Peyer's patch (tissue), 4 donors: ENCODE measurements around the gene ZMIZ1. TPM values are rescaled to one million over a fixed set of nuclear protein-coding genes. Genes with fewer than 3 reads are reported as not detected.
A peak's percentile ranks its signal among the peaks of the same experiment; 100 is the strongest.

Experiments used
- DNase-seq, 3 donors: peaks; one replicate each; pipeline ENCODE4 v3.0.0-alpha.2; 2017 to 2019
- H3K27ac ChIP-seq, 4 donors: fragments of 200-600 bp; sonication (generic); one replicate each; pipeline ENCODE4 v1.5.1; 2016 to 2019
- H3K27me3 ChIP-seq, 2 donors: fragments of 200-600 bp; sonication (generic); one replicate each; pipeline ENCODE4 v1.5.1; 2019
- H3K36me3 ChIP-seq, 3 donors: fragments of 200-600 bp; sonication (generic); one replicate each; pipeline ENCODE4 v1.5.1; 2016 to 2019
- H3K4me1 ChIP-seq, 4 donors: fragments of 200-600 bp; sonication (generic); one replicate each; pipeline ENCODE4 v1.5.1; 2016 to 2019
- H3K4me3 ChIP-seq, 4 donors: fragments of 200-600 bp; sonication (generic); 1 replicate in 3 of 4; 2 replicates in 1 of 4; pipeline ENCODE4 v1.5.1; 2016 to 2019; ENCODE audit warnings: mild to moderate bottlenecking in 1 of 4
- H3K9me3 ChIP-seq, 4 donors: fragments of 200-600 bp; sonication (generic); one replicate each; pipeline ENCODE4 v1.5.1; 2016 to 2019; ENCODE audit warnings: mild to moderate bottlenecking in 1 of 4
- POLR2A ChIP-seq, 2 donors: fragments of 450-650 bp; IDR thresholded peaks; one replicate each; pipeline ENCODE4 v1.5.1; 2017; ENCODE audit warnings: antibody characterized with exemption in 2 of 2, mild to moderate bottlenecking in 2 of 2, moderate library complexity in 2 of 2
- total RNA-seq, 4 donors: library from RNA; depleted of rRNA; stranded (reverse); fragments of >200 nt; gene quantifications; one replicate each; pipeline ENCODE4 v1.1.0, GENCODE V29; 2016
- TF ChIP-seq, protein P1 (sequence below), 6 experiments: fragments of 450-650 bp in 4 of 6; fragments of 200-600 bp in 2 of 6; sonication (generic) in 1 of 6; IDR thresholded peaks; one replicate each; pipeline ENCODE4 v1.5.1; 2017 to 2019; ENCODE audit warnings: antibody characterized with exemption in 6 of 6, mild to moderate bottlenecking in 3 of 6, moderate library complexity in 1 of 6

ZMIZ1 gene
- total RNA-seq, 4 donors from 2014 or later = 40.4 to 86.7 (median 73.2) TPM

DNA sequence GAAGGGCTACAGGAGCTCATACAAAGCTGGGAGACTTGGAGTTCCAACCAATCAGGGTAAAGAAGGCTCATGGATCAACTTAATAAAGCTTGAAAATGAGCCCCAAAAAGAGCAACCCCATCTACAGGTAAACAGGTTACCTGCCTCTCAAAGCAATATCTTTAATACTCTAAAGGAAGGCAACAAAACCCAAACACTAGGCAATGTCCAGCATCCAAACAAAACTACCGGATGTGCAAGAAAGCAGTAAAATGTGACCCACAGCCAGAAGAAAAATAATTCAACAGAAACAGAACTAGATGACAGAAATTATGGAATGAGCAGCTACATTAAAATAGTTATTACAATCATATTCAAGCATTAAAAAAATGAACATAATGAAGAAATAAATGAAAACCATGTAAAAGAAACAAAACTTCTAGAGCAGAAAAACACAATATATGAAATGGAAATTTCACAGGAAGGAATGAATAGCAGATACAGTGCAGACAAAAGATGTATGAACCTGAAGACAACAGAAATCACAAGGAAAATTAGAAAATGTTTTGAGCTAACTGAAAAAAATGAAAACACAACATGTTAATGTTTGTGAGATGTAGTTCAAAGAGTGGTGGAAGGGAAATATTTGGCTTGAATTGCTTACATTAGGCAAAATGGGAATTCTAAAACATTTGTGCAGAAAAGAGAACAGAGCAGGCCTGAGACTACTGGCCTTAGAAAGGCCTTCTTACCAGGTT, 30.5 kb upstream of the ZMIZ1 start:
- DNase-seq = no peak
- Histone ChIP-seq H3K27me3 (no peaks in the 10 kb centered on the region), H3K27ac (no peak overlapping the region), H3K4me1 (no peaks in the 10 kb centered on the region), H3K4me3 (no peak overlapping the region), H3K36me3 (no peaks in the 10 kb centered on the region), H3K9me3 (no peaks in the 10 kb centered on the region)
- TF ChIP-seq, protein P1, sequence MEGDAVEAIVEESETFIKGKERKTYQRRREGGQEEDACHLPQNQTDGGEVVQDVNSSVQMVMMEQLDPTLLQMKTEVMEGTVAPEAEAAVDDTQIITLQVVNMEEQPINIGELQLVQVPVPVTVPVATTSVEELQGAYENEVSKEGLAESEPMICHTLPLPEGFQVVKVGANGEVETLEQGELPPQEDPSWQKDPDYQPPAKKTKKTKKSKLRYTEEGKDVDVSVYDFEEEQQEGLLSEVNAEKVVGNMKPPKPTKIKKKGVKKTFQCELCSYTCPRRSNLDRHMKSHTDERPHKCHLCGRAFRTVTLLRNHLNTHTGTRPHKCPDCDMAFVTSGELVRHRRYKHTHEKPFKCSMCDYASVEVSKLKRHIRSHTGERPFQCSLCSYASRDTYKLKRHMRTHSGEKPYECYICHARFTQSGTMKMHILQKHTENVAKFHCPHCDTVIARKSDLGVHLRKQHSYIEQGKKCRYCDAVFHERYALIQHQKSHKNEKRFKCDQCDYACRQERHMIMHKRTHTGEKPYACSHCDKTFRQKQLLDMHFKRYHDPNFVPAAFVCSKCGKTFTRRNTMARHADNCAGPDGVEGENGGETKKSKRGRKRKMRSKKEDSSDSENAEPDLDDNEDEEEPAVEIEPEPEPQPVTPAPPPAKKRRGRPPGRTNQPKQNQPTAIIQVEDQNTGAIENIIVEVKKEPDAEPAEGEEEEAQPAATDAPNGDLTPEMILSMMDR (IDR thresholded peaks at IDR 0.05) = no peak
- no peak for TF ChIP-seq POLR2A (IDR thresholded peaks at IDR 0.05)

- Histone ChIP-seq H3K4me3 (no peak overlapping the region), H3K27me3 (no peaks in the 10 kb centered on the region), H3K36me3 (no peaks in the 10 kb centered on the region), H3K4me1 (no peaks in the 10 kb centered on the region), H3K9me3 (no peaks in the 10 kb centered on the region), H3K27ac (no peak overlapping the region)
- DNase-seq = peak in 2 of 3 donors; percentile 7 to 41
- no peak for TF ChIP-seq POLR2A (IDR thresholded peaks at IDR 0.05)
- TF ChIP-seq, protein P1 (IDR thresholded peaks at IDR 0.05) = no peak
Observed at GRCh38 chr10:79038841-79039201, 29.9 kb upstream of the ZMIZ1 start.

GRCh38 chr10:79042639-79043411, 25.9 kb upstream of the ZMIZ1 start:
- Histone ChIP-seq H3K27ac (no peak overlapping the region), H3K4me1 (peaks cover under 1 to 3% (median 2%) of the 10 kb centered on the region in 4 donors), H3K27me3 (no peaks in the 10 kb centered on the region), H3K9me3 (no peaks in the 10 kb centered on the region), H3K36me3 (no peaks in the 10 kb centered on the region), H3K4me3 (no peak overlapping the region)
- TF ChIP-seq, protein P1 (IDR thresholded peaks at IDR 0.05) = no peak
- TF ChIP-seq POLR2A (IDR thresholded peaks at IDR 0.05) = no peak
- DNase-seq = no peak

DNA sequence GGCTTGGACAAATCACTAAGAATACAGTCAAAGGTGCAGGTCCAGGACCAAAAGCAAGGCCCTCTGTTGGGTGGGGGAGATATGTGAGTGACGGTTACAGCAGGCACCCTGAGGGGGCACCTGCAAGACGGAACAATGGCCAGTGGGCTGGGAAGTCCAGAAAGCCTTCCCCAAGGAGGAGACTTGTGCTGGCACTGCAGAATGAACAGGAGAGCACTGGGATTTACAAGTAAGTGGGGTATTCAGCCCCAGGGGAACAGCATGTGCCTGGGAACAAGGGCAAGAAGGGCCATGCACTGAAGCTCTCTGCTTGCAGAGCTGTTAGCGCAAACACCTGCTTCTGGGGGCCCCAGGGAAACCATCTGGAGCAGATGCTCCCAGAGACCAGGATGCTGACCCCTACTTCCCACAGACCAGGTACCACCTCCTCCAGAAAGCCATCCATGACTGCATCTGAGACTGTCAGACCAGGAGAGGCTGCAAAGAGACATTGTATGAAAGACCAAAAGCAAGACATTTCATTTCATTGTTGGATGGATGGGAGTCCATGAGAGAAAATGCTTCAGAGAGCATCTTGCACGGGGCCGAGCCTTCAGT, 24.6 kb upstream of the ZMIZ1 start:
- Histone ChIP-seq H3K36me3 (no peaks in the 10 kb centered on the region), H3K27me3 (no peaks in the 10 kb centered on the region), H3K4me3 (no peak overlapping the region), H3K9me3 (no peaks in the 10 kb centered on the region), H3K4me1 (peaks cover 9 to 15% (median 13%) of the 10 kb centered on the region in 4 donors), H3K27ac (no peak overlapping the region)
- TF ChIP-seq, protein P1 (IDR thresholded peaks at IDR 0.05) = no peak
- no peak for TF ChIP-seq POLR2A (IDR thresholded peaks at IDR 0.05)
- peak in 2 of 3 donors; percentile 4 to 19 for DNase-seq

DNA sequence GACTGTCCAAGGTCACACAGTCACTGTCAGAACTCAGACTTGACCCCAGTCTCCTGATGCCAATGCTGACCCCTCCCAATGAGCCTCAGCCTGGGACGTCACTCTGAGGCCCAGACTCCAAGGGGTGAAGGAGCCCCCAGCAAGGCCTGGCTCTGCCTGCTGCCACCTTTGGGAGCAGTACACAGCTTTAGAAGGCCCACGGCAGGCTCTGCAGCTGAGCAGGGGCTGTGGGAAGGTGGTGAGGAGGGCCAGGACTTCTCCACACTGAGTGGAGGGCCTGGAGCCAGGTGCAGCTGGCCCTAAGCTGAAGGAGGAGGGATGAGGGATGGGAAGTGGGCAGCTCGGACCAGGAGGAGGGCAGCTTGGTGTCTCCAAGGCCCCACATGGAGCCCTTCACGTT, 23.9 kb upstream of the ZMIZ1 start:
- H3K36me3 ChIP-seq = no peaks in the 10 kb centered on the region
- H3K4me1 ChIP-seq = peaks cover 9 to 18% (median 14%) of the 10 kb centered on the region in 4 donors
- H3K4me3 ChIP-seq = no peak overlapping the region
- TF ChIP-seq POLR2A (IDR thresholded peaks at IDR 0.05) = no peak
- TF ChIP-seq, protein P1 (IDR thresholded peaks at IDR 0.05) = no peak
- no peak overlapping the region for H3K27ac ChIP-seq
- H3K9me3 ChIP-seq = no peaks in the 10 kb centered on the region
- H3K27me3 ChIP-seq = no peaks in the 10 kb centered on the region
- DNase-seq = peak in 2 of 3 donors; percentile 25 to 35
